ENCODE measurements around the gene CDH24.

Gene CDH24

DNA sequence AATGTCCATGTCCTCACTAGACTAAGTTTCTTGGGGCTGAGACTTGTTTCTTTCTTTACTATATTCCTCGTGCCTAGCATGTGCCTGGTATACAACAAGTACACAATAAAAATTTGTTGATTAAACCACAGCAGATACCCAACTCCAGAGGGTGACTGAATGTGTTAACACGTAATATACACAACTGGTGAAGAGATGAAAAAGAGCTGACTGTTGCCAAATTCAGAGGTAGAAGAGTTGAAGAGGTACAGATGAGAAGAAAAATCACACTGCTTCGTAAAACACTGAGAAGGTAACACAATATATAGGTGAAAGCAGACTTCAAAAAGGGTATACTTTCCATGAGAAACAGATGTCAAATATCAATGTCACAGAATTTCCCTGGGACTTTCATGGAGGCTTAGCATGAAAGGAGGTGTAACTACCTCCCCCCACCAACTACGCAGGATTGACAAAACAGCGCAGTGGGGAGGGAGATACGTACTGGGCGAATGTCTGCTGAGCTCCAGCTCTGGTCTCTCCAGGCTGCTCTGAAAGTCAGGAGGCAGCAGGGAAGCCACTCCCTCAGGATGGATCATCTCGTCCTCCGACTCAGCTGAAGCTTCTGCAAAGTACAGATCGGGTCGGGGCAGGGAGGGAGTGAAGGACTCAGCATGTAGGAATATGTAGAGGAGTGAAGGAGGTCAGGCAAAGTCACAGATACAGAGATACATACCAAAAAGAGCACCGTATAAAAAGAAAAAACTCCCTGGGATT, 32.4 kb upstream of the CDH24 start:
- no peak for TF ChIP-seq CTCF (IDR thresholded peaks at IDR 0.05; ENCODE audit: borderline replicate concordance, insufficient read depth, low read depth, low read length)
- no peak overlapping the region for H3K4me3 ChIP-seq (ENCODE audit: low read depth, low read length)

DNA sequence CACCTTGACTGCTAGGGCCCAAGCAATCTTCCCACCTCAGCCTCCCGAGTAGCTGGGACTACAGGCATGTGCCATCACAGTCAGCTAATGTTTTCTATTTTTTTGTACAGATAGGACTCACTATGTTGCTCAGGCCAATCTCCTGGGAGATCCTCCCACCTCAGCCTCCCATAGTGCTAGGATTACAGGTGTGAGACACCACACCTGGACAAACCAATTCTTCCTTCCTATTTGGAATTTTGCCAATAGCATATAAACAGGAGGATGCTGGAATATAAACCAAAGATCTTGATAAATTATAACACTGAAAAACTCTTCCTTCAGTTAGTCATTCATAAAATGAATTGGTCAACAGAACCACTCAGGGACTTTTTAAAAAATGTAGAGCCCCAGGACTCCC, 29.2 kb upstream of the CDH24 start:
- TF ChIP-seq CTCF (IDR thresholded peaks at IDR 0.05; ENCODE audit: borderline replicate concordance, insufficient read depth, low read depth, low read length), result no peak
- no peak overlapping the region for H3K4me3 ChIP-seq (ENCODE audit: low read depth, low read length)

- TF ChIP-seq CTCF (IDR thresholded peaks at IDR 0.05; ENCODE audit: borderline replicate concordance, insufficient read depth, low read depth, low read length), result no peak
- H3K4me3 ChIP-seq (ENCODE audit: low read depth, low read length), result no peak overlapping the region
Measured at GRCh38 chr14:23085458-23085857, 28.1 kb upstream of the CDH24 start.

DNA sequence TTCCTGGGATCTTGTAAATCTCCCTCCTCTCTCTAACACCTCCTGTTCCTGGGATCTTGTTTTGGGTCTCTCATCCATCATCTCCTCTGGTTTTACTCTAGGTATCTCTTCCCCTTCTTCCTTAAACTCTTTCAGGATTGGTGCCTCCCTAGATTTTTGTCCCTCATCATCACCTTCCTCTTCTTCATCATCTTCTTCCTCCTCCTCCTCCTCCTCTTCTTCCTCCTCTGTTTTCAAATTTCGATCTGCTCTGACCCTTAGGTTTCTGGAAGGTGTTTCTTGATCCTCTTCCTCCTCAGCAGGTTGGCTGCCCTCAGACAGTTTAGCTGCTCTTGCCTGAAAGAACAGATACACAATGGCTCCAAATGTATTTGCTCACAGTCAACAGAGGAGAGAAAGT, 23.2 kb upstream of the CDH24 start:
- TF ChIP-seq CTCF (IDR thresholded peaks at IDR 0.05; ENCODE audit: borderline replicate concordance, insufficient read depth, low read depth, low read length), result no peak
- H3K4me3 ChIP-seq (ENCODE audit: low read depth, low read length), result no peak overlapping the region

DNA sequence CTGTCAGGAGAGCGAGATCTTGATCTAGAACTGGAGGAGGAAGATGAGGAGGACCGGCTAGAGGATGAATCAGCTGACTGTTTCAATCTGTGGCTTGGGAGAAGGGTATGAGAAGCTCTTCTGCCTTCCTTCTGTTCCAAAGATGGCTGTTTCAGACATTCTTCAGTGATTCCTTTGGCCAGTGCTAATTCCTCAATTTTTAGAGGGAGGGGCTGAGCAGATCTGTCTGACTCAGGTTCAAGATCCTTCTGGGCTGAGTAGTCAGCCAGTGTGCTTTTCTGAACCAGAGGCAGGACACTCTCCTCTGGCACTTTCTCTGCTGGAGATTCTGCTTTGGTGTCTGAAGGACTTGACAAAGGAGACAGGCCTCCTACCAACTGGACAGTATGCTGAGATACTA, 22.4 kb upstream of the CDH24 start:
- no peak for TF ChIP-seq CTCF (IDR thresholded peaks at IDR 0.05; ENCODE audit: borderline replicate concordance, insufficient read depth, low read depth, low read length)
- no peak overlapping the region for H3K4me3 ChIP-seq (ENCODE audit: low read depth, low read length)

DNA sequence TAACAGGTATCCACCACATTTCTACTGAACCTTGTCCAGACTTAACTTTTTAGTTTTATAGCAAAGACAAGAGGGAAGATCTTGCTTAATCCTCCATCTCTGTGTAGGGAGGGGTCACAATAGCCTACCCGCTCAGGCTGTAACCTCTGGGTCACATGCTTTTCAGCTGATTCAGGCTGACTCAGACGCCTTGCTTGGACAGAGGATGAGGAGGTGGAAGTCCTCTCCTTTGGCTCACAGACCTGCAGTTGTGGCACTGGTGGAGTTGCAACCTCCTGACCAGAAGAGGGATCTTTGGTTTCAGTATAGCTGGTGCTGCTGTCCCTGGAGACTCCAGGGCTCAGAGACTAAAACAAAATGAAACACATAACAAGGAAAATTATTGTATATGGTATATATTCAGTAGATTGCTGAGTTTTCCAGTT, 21.4 kb upstream of the CDH24 start:
- H3K4me3 ChIP-seq (ENCODE audit: low read depth, low read length), result no peak overlapping the region
- TF ChIP-seq CTCF (IDR thresholded peaks at IDR 0.05; ENCODE audit: borderline replicate concordance, insufficient read depth, low read depth, low read length), result no peak

DNA sequence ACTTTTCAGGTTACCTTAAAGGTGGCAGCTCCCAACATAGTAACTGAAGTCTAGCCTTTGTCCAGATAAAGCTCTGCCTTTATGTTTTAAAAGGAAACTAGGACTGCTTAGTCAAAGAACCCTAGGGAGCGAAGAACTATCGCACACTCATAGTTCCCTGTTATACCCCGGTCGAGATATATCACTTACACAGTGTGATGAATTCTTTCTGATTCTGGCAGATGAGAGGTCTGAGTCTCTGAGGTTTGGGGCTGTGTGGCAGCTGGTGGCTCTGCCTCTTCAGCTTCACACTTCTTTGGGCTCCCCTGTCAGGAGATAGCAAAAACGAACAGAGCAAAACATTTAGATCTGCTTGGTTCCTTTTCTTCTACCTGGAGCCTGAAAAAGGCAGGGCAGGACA, 20.6 kb upstream of the CDH24 start:
- no peak overlapping the region for H3K4me3 ChIP-seq (ENCODE audit: low read depth, low read length)
- TF ChIP-seq CTCF (IDR thresholded peaks at IDR 0.05; ENCODE audit: borderline replicate concordance, insufficient read depth, low read depth, low read length), result no peak
